A549 (cell line): Measurements from ENCODE around the gene PTPRG.

Experiments used
- CTCF ChIP-seq: fragments of >200 bp; sonication (Bioruptor Twin); formaldehyde crosslinking; IDR thresholded peaks from 3 replicates; pipeline ENCODE4 v1.5.1; 2016
- E2F6 ChIP-seq: IDR thresholded peaks from 2 replicates; pipeline ENCODE4 v1.6.1; 2012; ENCODE audit warnings: low read depth, borderline replicate concordance
- POLR2A ChIP-seq: IDR thresholded peaks from 2 replicates; pipeline ENCODE4 v1.6.1; 2012; ENCODE audit warnings: mild to moderate bottlenecking, low read length

DNA sequence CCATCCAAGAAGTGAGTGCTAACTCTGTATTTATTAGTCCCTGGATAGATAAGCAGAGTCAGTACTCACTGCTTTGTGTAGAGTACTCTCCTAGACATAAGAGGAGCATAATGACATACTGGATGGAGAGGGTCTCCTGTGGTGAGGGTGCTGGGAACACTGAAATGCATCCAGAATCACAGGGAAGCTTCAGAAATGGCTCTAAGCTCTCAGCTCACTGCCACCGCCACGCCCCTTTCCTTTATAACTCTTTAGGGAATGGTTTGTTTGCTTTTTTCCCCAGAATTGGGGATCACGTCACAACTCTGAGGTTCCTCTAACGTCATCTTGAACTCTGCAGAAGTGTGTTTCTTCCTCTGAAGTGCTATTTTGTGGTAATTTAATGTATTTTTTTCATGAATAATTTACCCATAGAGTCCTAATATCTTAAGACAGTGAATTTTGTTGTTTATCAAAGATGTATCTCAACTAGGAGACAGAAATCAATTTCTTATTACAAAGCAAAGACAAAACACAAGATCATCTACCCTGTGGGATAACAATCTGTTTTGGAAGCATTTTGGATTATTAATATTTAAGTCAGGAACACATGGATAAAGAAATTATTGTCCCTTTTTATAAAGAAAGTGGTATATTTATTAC is 154.6 kb downstream of the PTPRG start:
- no peak for TF ChIP-seq POLR2A
- no peak for TF ChIP-seq CTCF
- TF ChIP-seq E2F6: no peak
